ENCODE results near the gene MYOD1.

GRCh38 chr11:17763244-17763643, 43.9 kb downstream of the MYOD1 start:
- TF ChIP-seq, protein P1, sequence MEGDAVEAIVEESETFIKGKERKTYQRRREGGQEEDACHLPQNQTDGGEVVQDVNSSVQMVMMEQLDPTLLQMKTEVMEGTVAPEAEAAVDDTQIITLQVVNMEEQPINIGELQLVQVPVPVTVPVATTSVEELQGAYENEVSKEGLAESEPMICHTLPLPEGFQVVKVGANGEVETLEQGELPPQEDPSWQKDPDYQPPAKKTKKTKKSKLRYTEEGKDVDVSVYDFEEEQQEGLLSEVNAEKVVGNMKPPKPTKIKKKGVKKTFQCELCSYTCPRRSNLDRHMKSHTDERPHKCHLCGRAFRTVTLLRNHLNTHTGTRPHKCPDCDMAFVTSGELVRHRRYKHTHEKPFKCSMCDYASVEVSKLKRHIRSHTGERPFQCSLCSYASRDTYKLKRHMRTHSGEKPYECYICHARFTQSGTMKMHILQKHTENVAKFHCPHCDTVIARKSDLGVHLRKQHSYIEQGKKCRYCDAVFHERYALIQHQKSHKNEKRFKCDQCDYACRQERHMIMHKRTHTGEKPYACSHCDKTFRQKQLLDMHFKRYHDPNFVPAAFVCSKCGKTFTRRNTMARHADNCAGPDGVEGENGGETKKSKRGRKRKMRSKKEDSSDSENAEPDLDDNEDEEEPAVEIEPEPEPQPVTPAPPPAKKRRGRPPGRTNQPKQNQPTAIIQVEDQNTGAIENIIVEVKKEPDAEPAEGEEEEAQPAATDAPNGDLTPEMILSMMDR (conservative IDR thresholded peaks at IDR 0.05; ENCODE audit: low read depth, low read length): no peak
- no peak for TF ChIP-seq EZH2 (IDR thresholded peaks at IDR 0.05; ENCODE audit: borderline replicate concordance, low read depth, low read length, poor library complexity, severe bottlenecking)
